GM23248 (cell line): ENCODE results near the gene TNNI2. TPM values are rescaled to one million over a fixed set of nuclear protein-coding genes. Genes with fewer than 3 reads are reported as not detected.

Experiments
- DNase-seq: peaks from one replicate; pipeline ENCODE4 v3.0.0-alpha.2; 2015
- H2AFZ ChIP-seq: fragments of 200-600 bp; sonication (generic); 2 replicates; pipeline ENCODE4 v1.6.1; 2016; ENCODE audit warnings: antibody characterized with exemption
- H3F3A ChIP-seq: fragments of 200-600 bp; sonication (generic); 2 replicates; pipeline ENCODE4 v1.6.1; 2016; ENCODE audit warnings: mild to moderate bottlenecking, antibody characterized with exemption, mixed run types; ENCODE audit not compliant: insufficient read depth
- H3K27ac ChIP-seq: fragments of 200-600 bp; sonication (generic); 2 replicates; pipeline ENCODE4 v1.5.1; 2016; ENCODE audit warnings: mild to moderate bottlenecking
- H3K27me3 ChIP-seq: fragments of 200-600 bp; sonication (generic); replicated peaks from 2 replicates; pipeline ENCODE4 v1.6.1; 2016; ENCODE audit warnings: mild to moderate bottlenecking; ENCODE audit not compliant: insufficient read depth
- H3K36me3 ChIP-seq: fragments of 200-600 bp; sonication (generic); 2 replicates; pipeline ENCODE4 v1.6.1; 2016; ENCODE audit warnings: low read depth, mild to moderate bottlenecking
- H3K4me1 ChIP-seq: fragments of 200-600 bp; sonication (generic); 2 replicates; pipeline ENCODE4 v1.6.1; 2016; ENCODE audit warnings: mild to moderate bottlenecking; ENCODE audit not compliant: insufficient read depth
- H3K4me2 ChIP-seq: fragments of 200-600 bp; sonication (generic); one replicate; pipeline ENCODE4 v1.6.1; 2016; ENCODE audit warnings: mild to moderate bottlenecking; ENCODE audit not compliant: unreplicated experiment
- H3K4me3 ChIP-seq: fragments of 200-600 bp; sonication (generic); 2 replicates; pipeline ENCODE4 v1.5.1; 2016; ENCODE audit warnings: mild to moderate bottlenecking
- H3K79me2 ChIP-seq: fragments of 200-600 bp; sonication (generic); 2 replicates; pipeline ENCODE4 v1.6.1; 2016; ENCODE audit warnings: mild to moderate bottlenecking; ENCODE audit not compliant: insufficient read depth
- H3K9ac ChIP-seq: fragments of 200-600 bp; sonication (generic); 2 replicates; pipeline ENCODE4 v1.6.1; 2016; ENCODE audit warnings: mild to moderate bottlenecking
- H3K9me2 ChIP-seq: fragments of 200-600 bp; sonication (generic); 2 replicates; pipeline ENCODE4 v1.6.1; 2016; ENCODE audit warnings: mixed run types, mild to moderate bottlenecking, moderate library complexity; ENCODE audit not compliant: insufficient read depth
- H3K9me3 ChIP-seq: fragments of 200-600 bp; sonication (generic); one replicate; pipeline ENCODE4 v1.6.1; 2017; ENCODE audit warnings: low read depth
- H4K20me1 ChIP-seq: fragments of 200-600 bp; sonication (generic); 2 replicates; pipeline ENCODE4 v1.6.0; 2016; ENCODE audit not compliant: insufficient read depth
- EZH2 ChIP-seq: fragments of 200-600 bp; sonication (generic); IDR thresholded peaks from 2 replicates; pipeline ENCODE4 v1.6.1; 2018; ENCODE audit warnings: antibody characterized with exemption, mild to moderate bottlenecking; ENCODE audit not compliant: insufficient read depth, poor library complexity, severe bottlenecking
- EZH2phosphoT487 ChIP-seq: fragments of 200-600 bp; sonication (generic); IDR thresholded peaks from 2 replicates; pipeline ENCODE4 v1.6.1; 2018; ENCODE audit warnings: antibody characterized with exemption, moderate library complexity, mild to moderate bottlenecking, low read depth; ENCODE audit not compliant: insufficient read depth
- WGBS, 2 experiments: methylation state at CpG; one replicate each; pipeline ENCODE4 v1.1.6; 2015 to 2017; ENCODE audit warnings: low lambda C conversion rate in 2 of 2, low coverage in 1 of 2; ENCODE audit errors: missing lambda C conversion rate in 2 of 2; 5-methylcytosine and 5-hydroxymethylcytosine counted together
- in situ Hi-C: fragments of 300-500 bp; cut with MboI; formaldehyde crosslinking; loops from 2 replicates; pipeline ENCODE4 v1.15.0; 2020
- polyA plus RNA-seq: library from polyadenylated mRNA; unstranded; fragments of >200 nt; fragmentation: Nextera tagmentation; extraction: Ambion mirVana; gene quantifications from 2 replicates; pipeline ENCODE4 v1.2.1, GENCODE V29; 2016
- total RNA-seq: library from RNA; depleted of rRNA; stranded (reverse); fragments of >200 nt; shearing (Covaris generic); gene quantifications from 2 replicates; pipeline ENCODE4 v1.2.3, GENCODE V29; 2014

The TNNI2 gene
- total and polyA plus RNA-seq, 2 experiments from 2014 or later = not detected

GRCh38 chr11:1834062-1834610 lies 4.6 kb upstream of the TNNI2 start:
- no peaks in the 10 kb centered on the region for H3F3A ChIP-seq
- no peak for TF ChIP-seq EZH2phosphoT487
- no peak for DNase-seq
- H3K79me2 ChIP-seq = no peaks in the 10 kb centered on the region
- no peaks in the 10 kb centered on the region for H3K9me3 ChIP-seq
- H3K36me3 ChIP-seq = no peaks in the 10 kb centered on the region
- H3K4me3 ChIP-seq = no peak overlapping the region
- in situ Hi-C loops = no loop called here
- no peaks in the 10 kb centered on the region for H3K9me2 ChIP-seq
- no peak overlapping the region for H3K4me2 ChIP-seq
- H3K9ac ChIP-seq = no peak overlapping the region
- WGBS, 2 experiments = 54 to 73% methylated on average over 8 to 10 of the region's 14 CpGs
- no peaks in the 10 kb centered on the region for H3K4me1 ChIP-seq
- no peak overlapping the region for H2AFZ ChIP-seq
- H3K27ac ChIP-seq = no peak overlapping the region
- no peaks in the 10 kb centered on the region for H4K20me1 ChIP-seq
- no peaks in the 10 kb centered on the region; the same call in 1 of the 2 replicates for H3K27me3 ChIP-seq

GRCh38 chr11:1834779-1835670 lies 3.8 kb upstream of the TNNI2 start, which contains the start of gene SYT8:
SYT8 (plus strand) TSS chr11:1834990; CDS start chr11:1835106, 116 bp downstream.
- no peak for TF ChIP-seq EZH2phosphoT487
- no peak for TF ChIP-seq EZH2
- DNase-seq = no peak
- Histone ChIP-seq H3K9me3 (no peaks in the 10 kb centered on the region), H3K79me2 (no peaks in the 10 kb centered on the region), H3K36me3 (no peaks in the 10 kb centered on the region), H4K20me1 (no peaks in the 10 kb centered on the region), H3K4me3 (no peak within 1 kb of the TSS), H3K9me2 (no peaks in the 10 kb centered on the region), H3K4me2 (no peak within 1 kb of the TSS), H3F3A (no peaks in the 10 kb centered on the region), H3K27ac (no peak within 1 kb of the TSS), H3K4me1 (no peaks in the 10 kb centered on the region), H2AFZ (no peak within 1 kb of the TSS), H3K27me3 (no peaks in the 10 kb centered on the region), H3K9ac (no peak within 1 kb of the TSS)
- WGBS, 2 experiments = 75% methylated on average over 25 to 26 of the region's 26 CpGs
- in situ Hi-C loops = no loop called here

- no peak for DNase-seq
- no peaks in the 10 kb centered on the region for H3K27me3 ChIP-seq
- no peaks in the 10 kb centered on the region for H4K20me1 ChIP-seq
- in situ Hi-C loops = no loop called here
- H3F3A ChIP-seq = no peaks in the 10 kb centered on the region
- no peak overlapping the region for H2AFZ ChIP-seq
- H3K36me3 ChIP-seq = no peaks in the 10 kb centered on the region
- no peak overlapping the region for H3K4me3 ChIP-seq
- TF ChIP-seq EZH2 = no peak
- no peak for TF ChIP-seq EZH2phosphoT487
- no peak overlapping the region for H3K4me2 ChIP-seq
- 75 to 78% methylated on average over 11 to 12 of the region's 12 CpGs for WGBS, 2 experiments
- H3K9me2 ChIP-seq = no peaks in the 10 kb centered on the region
- no peak overlapping the region for H3K27ac ChIP-seq
- H3K9ac ChIP-seq = no peak overlapping the region
- no peaks in the 10 kb centered on the region for H3K79me2 ChIP-seq
- no peaks in the 10 kb centered on the region for H3K9me3 ChIP-seq
- no peaks in the 10 kb centered on the region for H3K4me1 ChIP-seq
Observed at GRCh38 chr11:1835671-1836010, 3.1 kb upstream of the TNNI2 start.

- TF ChIP-seq EZH2 (no peak), EZH2phosphoT487 (no peak)
- H3K4me3 ChIP-seq = no peak overlapping the region
- no peaks in the 10 kb centered on the region for H4K20me1 ChIP-seq
- H3K27ac ChIP-seq = no peak overlapping the region
- no peaks in the 10 kb centered on the region for H3K4me1 ChIP-seq
- no peak overlapping the region for H2AFZ ChIP-seq
- no peaks in the 10 kb centered on the region for H3K79me2 ChIP-seq
- H3K9me3 ChIP-seq = no peaks in the 10 kb centered on the region
- no peaks in the 10 kb centered on the region for H3K9me2 ChIP-seq
- no peaks in the 10 kb centered on the region for H3K36me3 ChIP-seq
- H3K27me3 ChIP-seq = no peaks in the 10 kb centered on the region
- DNase-seq = no peak
- 55 to 60% methylated on average over 33 to 38 of the region's 43 CpGs for WGBS, 2 experiments
- in situ Hi-C loops = no loop called here
- no peaks in the 10 kb centered on the region for H3F3A ChIP-seq
- H3K4me2 ChIP-seq = no peak overlapping the region
- H3K9ac ChIP-seq = no peak overlapping the region
Observed at GRCh38 chr11:1836011-1836945, 2.5 kb upstream of the TNNI2 start.
